Karpas-422 (cell line): ENCODE results near the gene EEFSEC. TPM values are rescaled to one million over a fixed set of nuclear protein-coding genes. Genes with fewer than 3 reads are reported as not detected.

ENCODE experiments used
- DNase-seq: peaks from one replicate; pipeline ENCODE4 v3.0.0-alpha.2; 2015
- H2AFZ ChIP-seq: fragments of 200-600 bp; sonication (generic); 2 replicates; pipeline ENCODE4 v1.6.1; 2014; ENCODE audit warnings: antibody characterized with exemption, low read length, mixed read lengths
- H3K27ac ChIP-seq: fragments of 200-600 bp; sonication (generic); 2 replicates; pipeline ENCODE4 v1.5.1; 2014; ENCODE audit warnings: mild to moderate bottlenecking, low read length, moderate library complexity
- H3K27me3 ChIP-seq: fragments of 200-600 bp; sonication (generic); 2 replicates; pipeline ENCODE4 v1.6.1; 2014; ENCODE audit warnings: low read length, mixed read lengths
- H3K36me3 ChIP-seq: fragments of 200-600 bp; sonication (generic); 2 replicates; pipeline ENCODE4 v1.6.1; 2014; ENCODE audit warnings: low read length, mixed read lengths; ENCODE audit not compliant: insufficient read depth
- H3K4me1 ChIP-seq: fragments of 200-600 bp; sonication (generic); 2 replicates; pipeline ENCODE4 v1.6.1; 2014; ENCODE audit warnings: mild to moderate bottlenecking, low read length, mixed read lengths
- H3K4me2 ChIP-seq: fragments of 200-600 bp; sonication (generic); 2 replicates; pipeline ENCODE4 v1.6.1; 2014; ENCODE audit warnings: low read length, low read depth, mild to moderate bottlenecking; ENCODE audit not compliant: poor library complexity, severe bottlenecking
- H3K4me3 ChIP-seq: fragments of 200-600 bp; sonication (generic); 2 replicates; pipeline ENCODE4 v1.5.1; 2014; ENCODE audit warnings: mild to moderate bottlenecking, antibody characterized with exemption, low read length, mixed read lengths
- H3K79me2 ChIP-seq: fragments of 200-600 bp; sonication (generic); 2 replicates; pipeline ENCODE4 v1.6.1; 2014; ENCODE audit warnings: mild to moderate bottlenecking, low read length, mixed read lengths
- H3K9ac ChIP-seq: fragments of 200-600 bp; sonication (generic); 2 replicates; pipeline ENCODE4 v1.6.0; 2014; ENCODE audit warnings: low read length
- H3K9me2 ChIP-seq: fragments of 200-600 bp; sonication (generic), shearing (Covaris generic); replicated peaks from 2 replicates; pipeline ENCODE4 v1.6.0; 2014; ENCODE audit warnings: mild to moderate bottlenecking, low read length, moderate library complexity; ENCODE audit not compliant: insufficient read depth
- H3K9me3 ChIP-seq: fragments of 300-700, 200-600 bp; sonication (generic); 2 replicates; pipeline ENCODE4 v1.6.1; 2014; ENCODE audit warnings: low read length, mixed read lengths
- H4K20me1 ChIP-seq: fragments of 200-600 bp; sonication (generic); 2 replicates; pipeline ENCODE4 v1.6.1; 2014; ENCODE audit warnings: mild to moderate bottlenecking, antibody characterized with exemption, low read length, low read depth; ENCODE audit not compliant: insufficient read depth
- total RNA-seq: library from RNA; depleted of rRNA; stranded (reverse); fragments of >200 nt; shearing (Covaris generic); gene quantifications from 2 replicates; pipeline ENCODE4 v1.2.3, GENCODE V29; 2014; ENCODE audit warnings: low replicate concordance

EEFSEC gene
- total RNA-seq, 1 experiment from 2014 or later, result 10.1 TPM

- no peaks in the 10 kb centered on the region for H3K4me1 ChIP-seq
- no peaks in the 10 kb centered on the region for H3K36me3 ChIP-seq
- no peaks in the 10 kb centered on the region for H3K9me3 ChIP-seq
- no peaks in the 10 kb centered on the region for H3K9me2 ChIP-seq
- no peak overlapping the region for H2AFZ ChIP-seq
- H3K9ac ChIP-seq, result no peak overlapping the region
- no peak overlapping the region for H3K4me2 ChIP-seq
- no peaks in the 10 kb centered on the region for H3K27me3 ChIP-seq
- H3K4me3 ChIP-seq, result no peak overlapping the region
- H3K27ac ChIP-seq, result no peak overlapping the region
- H3K79me2 ChIP-seq, result no peaks in the 10 kb centered on the region
- no peaks in the 10 kb centered on the region for H4K20me1 ChIP-seq
- DNase-seq, result no peak
Measured at GRCh38 chr3:128409624-128410581, 256.6 kb downstream of the EEFSEC start.

DNA sequence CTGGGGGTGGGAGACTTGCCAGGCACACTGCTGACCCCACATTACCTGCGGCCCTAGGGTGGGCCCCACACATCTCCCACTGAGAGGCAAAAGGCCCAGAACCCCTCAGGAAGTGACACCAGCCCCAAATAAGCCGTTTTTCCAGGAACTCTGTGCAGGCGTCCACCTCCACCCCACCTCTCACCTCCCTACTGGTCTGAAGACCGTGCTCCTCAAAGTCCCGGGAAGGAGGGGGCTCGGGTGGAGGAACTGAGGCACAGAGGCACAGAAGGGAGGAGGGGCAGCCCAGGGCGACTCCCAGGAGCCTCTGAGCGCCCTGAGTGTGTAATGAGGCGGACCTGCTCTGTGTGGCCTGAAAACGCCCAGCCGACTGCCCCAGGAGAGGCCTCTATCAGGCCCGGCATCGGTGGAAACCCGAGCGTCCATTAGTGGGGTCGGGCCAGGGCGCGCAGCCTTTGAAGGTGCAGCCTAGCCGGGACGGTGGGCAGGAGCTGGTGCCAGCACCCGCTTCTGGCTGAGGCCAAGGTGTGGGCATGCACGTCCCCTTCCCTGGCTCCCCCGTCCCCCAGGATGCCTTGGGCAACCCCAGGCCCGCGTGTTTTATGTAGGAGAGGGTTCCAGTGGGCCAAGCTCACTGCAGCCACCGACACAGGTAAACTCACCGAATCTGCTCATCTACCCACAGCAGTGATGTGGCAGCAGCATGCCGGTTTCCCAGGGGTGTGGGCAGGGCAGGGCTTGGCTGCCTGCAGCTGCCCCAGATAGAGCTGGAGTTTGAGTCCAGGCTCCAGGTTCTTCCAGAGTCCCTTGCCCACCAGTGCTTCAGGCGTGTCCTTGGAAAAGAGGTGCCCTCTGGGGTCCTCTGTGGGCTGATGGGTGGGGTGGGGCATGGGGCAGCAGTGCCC lies 257.6 kb downstream of the EEFSEC start:
- DNase-seq, result no peak
- no peaks in the 10 kb centered on the region for H3K36me3 ChIP-seq
- H2AFZ ChIP-seq, result no peak overlapping the region
- H3K4me2 ChIP-seq, result no peak overlapping the region
- no peak overlapping the region for H3K4me3 ChIP-seq
- H3K27me3 ChIP-seq, result no peaks in the 10 kb centered on the region
- H3K4me1 ChIP-seq, result no peaks in the 10 kb centered on the region
- H3K9ac ChIP-seq, result no peak overlapping the region
- no peaks in the 10 kb centered on the region for H3K79me2 ChIP-seq
- 0 out of 2 replicates have a peak, but pooled peaks cover 3% of the 10 kb centered on the region for H4K20me1 ChIP-seq
- H3K9me3 ChIP-seq, result no peaks in the 10 kb centered on the region
- H3K9me2 ChIP-seq, result no peaks in the 10 kb centered on the region
- no peak overlapping the region for H3K27ac ChIP-seq

DNA sequence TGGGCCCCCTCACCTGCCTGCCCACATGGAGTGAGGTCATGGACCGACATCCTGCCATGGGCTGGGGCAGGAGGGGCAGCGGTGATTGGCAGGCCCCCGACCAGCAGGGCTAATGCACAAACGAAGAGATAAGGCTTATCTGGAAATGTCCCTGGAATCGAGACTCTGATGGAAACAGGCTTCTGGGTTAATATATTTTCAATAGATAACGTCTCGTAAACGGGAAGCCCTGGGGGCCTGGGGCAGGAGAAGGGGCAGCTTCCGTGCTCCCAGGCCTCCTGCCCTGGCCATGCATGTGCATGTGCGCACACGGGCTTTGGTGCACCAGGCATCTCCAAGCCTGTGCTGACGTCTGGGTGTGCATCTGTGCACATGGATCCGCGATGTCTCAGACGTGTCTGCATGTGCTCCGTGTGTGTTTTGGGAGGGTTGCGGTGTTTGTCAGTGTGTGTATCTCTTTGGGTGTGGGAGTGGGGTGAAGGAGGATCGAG lies 258.3 kb downstream of the EEFSEC start:
- DNase-seq, result no peak
- Histone ChIP-seq H3K4me2 (no peak overlapping the region), H4K20me1 (0 out of 2 replicates have a peak, but pooled peaks cover 4% of the 10 kb centered on the region), H3K9me2 (no peaks in the 10 kb centered on the region), H3K4me1 (no peaks in the 10 kb centered on the region), H2AFZ (no peak overlapping the region), H3K9ac (no peak overlapping the region), H3K27me3 (no peaks in the 10 kb centered on the region), H3K4me3 (no peak overlapping the region), H3K36me3 (no peaks in the 10 kb centered on the region), H3K79me2 (no peaks in the 10 kb centered on the region), H3K9me3 (no peaks in the 10 kb centered on the region), H3K27ac (no peak overlapping the region)

GRCh38 chr3:128412180-128413002 lies 259.1 kb downstream of the EEFSEC start:
- no peaks in the 10 kb centered on the region for H3K9me2 ChIP-seq
- H3K4me1 ChIP-seq, result no peaks in the 10 kb centered on the region
- H3K9me3 ChIP-seq, result no peaks in the 10 kb centered on the region
- no peak overlapping the region for H3K27ac ChIP-seq
- no peaks in the 10 kb centered on the region for H3K36me3 ChIP-seq
- no peak overlapping the region for H3K4me3 ChIP-seq
- DNase-seq, result no peak
- no peaks in the 10 kb centered on the region for H3K79me2 ChIP-seq
- no peaks in the 10 kb centered on the region for H3K27me3 ChIP-seq
- no peak overlapping the region for H3K9ac ChIP-seq
- no peak overlapping the region for H3K4me2 ChIP-seq
- H4K20me1 ChIP-seq, result 0 out of 2 replicates have a peak, but pooled peaks cover 4% of the 10 kb centered on the region
- H2AFZ ChIP-seq, result no peak overlapping the region

DNA sequence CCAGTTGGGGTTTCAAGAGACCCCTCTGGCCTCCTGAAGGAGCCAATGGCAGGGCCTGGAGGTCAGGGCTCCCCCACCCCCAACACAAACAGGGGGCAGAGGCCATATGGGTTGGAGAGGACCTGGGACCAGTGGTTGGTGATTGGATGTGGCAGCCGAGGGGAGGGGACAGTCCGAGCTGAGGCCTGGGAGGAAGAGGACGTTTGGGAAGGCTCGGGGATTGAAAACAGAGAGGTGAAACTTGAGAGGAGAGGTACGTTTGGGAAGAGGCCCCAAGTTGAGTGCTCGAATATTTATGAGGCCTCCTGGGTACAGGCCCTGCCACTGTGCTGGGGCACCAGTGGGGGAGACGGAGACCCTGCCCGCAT lies 259.7 kb downstream of the EEFSEC start:
- no peak overlapping the region for H3K27ac ChIP-seq

GRCh38 chr3:128413413-128414205 lies 260.3 kb downstream of the EEFSEC start:
- no peaks in the 10 kb centered on the region for H3K9me2 ChIP-seq
- no peak overlapping the region for H2AFZ ChIP-seq
- 0 out of 2 replicates have a peak, but pooled peaks cover 4% of the 10 kb centered on the region for H4K20me1 ChIP-seq
- H3K27ac ChIP-seq, result no peak overlapping the region
- no peaks in the 10 kb centered on the region for H3K4me1 ChIP-seq
- no peaks in the 10 kb centered on the region for H3K79me2 ChIP-seq
- no peak for DNase-seq
- H3K4me2 ChIP-seq, result no peak overlapping the region
- H3K9me3 ChIP-seq, result no peaks in the 10 kb centered on the region
- no peak overlapping the region for H3K9ac ChIP-seq
- no peaks in the 10 kb centered on the region for H3K27me3 ChIP-seq
- H3K36me3 ChIP-seq, result no peaks in the 10 kb centered on the region
- H3K4me3 ChIP-seq, result no peak overlapping the region

More for the DNA sequence above, 259.7 kb downstream of the EEFSEC start:
- Histone ChIP-seq H3K9me2 (no peaks in the 10 kb centered on the region), H3K4me1 (no peaks in the 10 kb centered on the region), H3K79me2 (no peaks in the 10 kb centered on the region), H2AFZ (no peak overlapping the region), H3K36me3 (no peaks in the 10 kb centered on the region), H3K27me3 (no peaks in the 10 kb centered on the region), H4K20me1 (0 out of 2 replicates have a peak, but pooled peaks cover 4% of the 10 kb centered on the region), H3K9ac (no peak overlapping the region), H3K4me3 (no peak overlapping the region), H3K9me3 (no peaks in the 10 kb centered on the region), H3K4me2 (no peak overlapping the region)
- DNase-seq, result no peak

GRCh38 chr3:128415200-128415772 lies 262.0 kb downstream of the EEFSEC start:
- Histone ChIP-seq H4K20me1 (0 out of 2 replicates have a peak, but pooled peaks cover 4% of the 10 kb centered on the region), H3K79me2 (no peaks in the 10 kb centered on the region), H3K9ac (no peak overlapping the region), H3K27me3 (no peaks in the 10 kb centered on the region), H3K9me3 (no peaks in the 10 kb centered on the region), H3K36me3 (no peaks in the 10 kb centered on the region), H2AFZ (no peak overlapping the region), H3K27ac (no peak overlapping the region), H3K4me1 (no peaks in the 10 kb centered on the region), H3K9me2 (no peaks in the 10 kb centered on the region), H3K4me3 (no peak overlapping the region), H3K4me2 (no peak overlapping the region)
- no peak for DNase-seq
